DMS 273 (cell line): Measurements from ENCODE around the gene STUM.
"Not testable (repeated sequence)": the region's sequence is repeated elsewhere in the genome, so short reads cannot be mapped to it uniquely, and the experiment has no call there.

Experiments
- DNase-seq: peaks from one replicate; lab custom pipeline; 2025; ENCODE audit not compliant: unreplicated experiment; lab: John Stamatoyannopoulos, UW

The STUM gene

GRCh38 chr1:226548256-226549093 is at the start of gene STUM:
Gene STUM, plus strand, starts transcription at chr1:226548764. Its CDS starts 141 bp downstream, at chr1:226548905.
- DNase-seq = peak; percentile 73

- not testable (repeated sequence) for DNase-seq
Measured at GRCh38 chr1:226499699-226500098, 48.9 kb upstream of the STUM start.

- no peak for DNase-seq
Measured at GRCh38 chr1:226506021-226506420, 42.5 kb upstream of the STUM start.

- no peak for DNase-seq
Measured at GRCh38 chr1:226506921-226507320, 41.6 kb upstream of the STUM start.

- peak; percentile 90 for DNase-seq
Measured at GRCh38 chr1:226510453-226510852, 38.1 kb upstream of the STUM start.

- no peak for DNase-seq
Measured at GRCh38 chr1:226511296-226511695, 37.3 kb upstream of the STUM start.

GRCh38 chr1:226512076-226512728 is 36.4 kb upstream of the STUM start:
- no peak for DNase-seq

- no peak for DNase-seq
Measured at GRCh38 chr1:226518375-226518774, 30.2 kb upstream of the STUM start.

- no peak for DNase-seq
Measured at GRCh38 chr1:226519135-226519534, 29.4 kb upstream of the STUM start.

GRCh38 chr1:226519716-226520598 is 28.6 kb upstream of the STUM start:
- DNase-seq = peak; percentile 14

- peak; percentile 30 for DNase-seq
Measured at GRCh38 chr1:226520640-226521355, 27.8 kb upstream of the STUM start.

- no peak for DNase-seq
Measured at GRCh38 chr1:226523646-226524406, 24.7 kb upstream of the STUM start.

GRCh38 chr1:226524547-226524946 is 24.0 kb upstream of the STUM start:
- no peak for DNase-seq

GRCh38 chr1:226525750-226526149 is 22.8 kb upstream of the STUM start:
- DNase-seq = no peak

- DNase-seq = peak; percentile 21
Measured at GRCh38 chr1:226526801-226527595, 21.6 kb upstream of the STUM start.

GRCh38 chr1:226529891-226530290 is 18.7 kb upstream of the STUM start:
- no peak for DNase-seq

GRCh38 chr1:226530591-226530990 is 18.0 kb upstream of the STUM start:
- no peak for DNase-seq

GRCh38 chr1:226531360-226532093 is 17.0 kb upstream of the STUM start:
- no peak for DNase-seq

GRCh38 chr1:226532553-226532952 is 16.0 kb upstream of the STUM start:
- no peak for DNase-seq
